WTC11 (cell line): ENCODE results near the gene MARS2. TPM values are rescaled to one million over a fixed set of nuclear protein-coding genes. Genes with fewer than 3 reads are reported as not detected.

Source experiments
- ATAC-seq: fragments of 200-7000 bp; cut with Tn5 transposase; 2 replicates; pipeline ENCODE4 v1.10.0; 2021; ENCODE audit warnings: mild to moderate bottlenecking, moderate library complexity
- CTCF ChIA-PET: fragments of 300-600 bp; sonication (Branson Sonifier 250); formaldehyde crosslinking; loops from one replicate; lab custom pipeline; 2021; ENCODE audit warnings: antibody characterized with exemption; lab: Charles Lee
- POLR2A ChIA-PET: fragments of 350-600 bp; sonication (Branson Sonifier 250); formaldehyde crosslinking; loops from one replicate; lab custom pipeline; 2021; ENCODE audit warnings: antibody characterized with exemption; lab: Charles Lee
- DNase-seq: peaks from one replicate; pipeline ENCODE4 v3.0.0; 2021; ENCODE audit warnings: low spot score
- H3K27ac Mint-ChIP-seq: 2 replicates; pipeline ENCODE4 v1.8.0; 2021; ENCODE audit warnings: mixed read lengths
- H3K27me3 Mint-ChIP-seq: 2 replicates; pipeline ENCODE4 v1.8.0; 2021; ENCODE audit warnings: low read depth, mild to moderate bottlenecking, moderate library complexity, mixed read lengths
- H3K36me3 Mint-ChIP-seq: 2 replicates; pipeline ENCODE4 v1.8.0; 2021; ENCODE audit warnings: mixed read lengths
- H3K4me1 Mint-ChIP-seq: 2 replicates; pipeline ENCODE4 v1.8.0; 2022; ENCODE audit warnings: mixed read lengths
- H3K4me3 Mint-ChIP-seq: 2 replicates; pipeline ENCODE4 v1.8.0; 2021; ENCODE audit warnings: mild to moderate bottlenecking, moderate library complexity, mixed read lengths
- H3K9me3 Mint-ChIP-seq: 2 replicates; pipeline ENCODE4 v1.8.0; 2021; ENCODE audit warnings: mixed read lengths
- ARID4B ChIP-seq: sonication (generic); formaldehyde crosslinking; IDR thresholded peaks from 2 replicates; pipeline ENCODE4 v1.8.0; 2023; ENCODE audit warnings: missing genetic modification reagents, mild to moderate bottlenecking, borderline replicate concordance
- CBFB ChIP-seq: sonication (generic); formaldehyde crosslinking; IDR thresholded peaks from 2 replicates; pipeline ENCODE4 v1.8.1; 2022; ENCODE audit warnings: mild to moderate bottlenecking, low read depth, missing genetic modification reagents
- CREB1 ChIP-seq: sonication (generic); formaldehyde crosslinking; IDR thresholded peaks from 2 replicates; pipeline ENCODE4 v1.8.0; 2023; ENCODE audit warnings: mild to moderate bottlenecking, missing genetic modification reagents
- GABPB1 ChIP-seq: sonication (generic); formaldehyde crosslinking; IDR thresholded peaks from 2 replicates; pipeline ENCODE4 v1.8.1; 2023; ENCODE audit warnings: mild to moderate bottlenecking, missing genetic modification reagents
- GRHL2 ChIP-seq: fragments of 250-450 bp; sonication (Bioruptor Pico); IDR thresholded peaks from 2 replicates; pipeline ENCODE4 v1.8.0; 2022; ENCODE audit warnings: mild to moderate bottlenecking, moderate library complexity; ENCODE audit not compliant: insufficient replicate concordance, severe bottlenecking
- MLX ChIP-seq: sonication (generic); formaldehyde crosslinking; IDR thresholded peaks from 2 replicates; pipeline ENCODE4 v1.8.1; 2023; ENCODE audit warnings: mild to moderate bottlenecking, missing genetic modification reagents, moderate library complexity
- RORB ChIP-seq: fragments of 250-450 bp; sonication (Bioruptor Pico); IDR thresholded peaks from 2 replicates; pipeline ENCODE4 v1.9.0; 2021; ENCODE audit warnings: mild to moderate bottlenecking
- SMAD4 ChIP-seq: sonication (generic); formaldehyde crosslinking; IDR thresholded peaks from 2 replicates; pipeline ENCODE4 v1.8.0; 2022; ENCODE audit warnings: mild to moderate bottlenecking, missing genetic modification reagents
- total RNA-seq: library from RNA; stranded (reverse); gene quantifications from 3 replicates; pipeline ENCODE4 v1.2.3, GENCODE V29; 2021
- TF ChIP-seq, protein P1 (sequence below): sonication (generic); formaldehyde crosslinking; conservative IDR thresholded peaks from 2 replicates; pipeline ENCODE4 v1.8.1; 2022; ENCODE audit warnings: mild to moderate bottlenecking, missing genetic modification reagents
- TF ChIP-seq, protein P2 (sequence below): sonication (generic); formaldehyde crosslinking; IDR thresholded peaks from 2 replicates; pipeline ENCODE4 v1.8.1; 2023; ENCODE audit warnings: mild to moderate bottlenecking, moderate library complexity, missing genetic modification reagents
- TF ChIP-seq, protein P3 (sequence below): fragments of 250-450 bp; sonication (Bioruptor Pico); IDR thresholded peaks from 2 replicates; pipeline ENCODE4 v1.9.0; 2021; ENCODE audit warnings: mild to moderate bottlenecking, borderline replicate concordance

The MARS2 gene
- total RNA-seq, 1 experiment from 2014 or later: 32.2 TPM

- H3K4me1 Mint-ChIP-seq: peaks cover 52% of the 10 kb centered on the region
- H3K4me3 Mint-ChIP-seq: peak overlapping the region; percentile 18; the same call in 1 of the 2 replicates
- ChIA-PET POLR2A (no interaction called here), CTCF (no interaction called here)
- TF ChIP-seq, protein P1, sequence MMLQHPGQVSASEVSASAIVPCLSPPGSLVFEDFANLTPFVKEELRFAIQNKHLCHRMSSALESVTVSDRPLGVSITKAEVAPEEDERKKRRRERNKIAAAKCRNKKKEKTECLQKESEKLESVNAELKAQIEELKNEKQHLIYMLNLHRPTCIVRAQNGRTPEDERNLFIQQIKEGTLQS: no peak
- no peak for TF ChIP-seq GABPB1 (CRISPR knock-in tag)
- TF ChIP-seq GRHL2 (CRISPR knock-in tag): no peak
- no peak for TF ChIP-seq ARID4B (CRISPR knock-in tag)
- no peak for TF ChIP-seq MLX (CRISPR knock-in tag)
- no peak overlapping the region for H3K27ac Mint-ChIP-seq
- H3K36me3 Mint-ChIP-seq: no peaks in the 10 kb centered on the region
- ATAC-seq (no peak), DNase-seq (no peak)
- H3K9me3 Mint-ChIP-seq: no peaks in the 10 kb centered on the region
- H3K27me3 Mint-ChIP-seq: no peaks in the 10 kb centered on the region
These were observed 31.6 kb upstream of the MARS2 start for GRCh38 chr2:197673606-197674005.

DNA sequence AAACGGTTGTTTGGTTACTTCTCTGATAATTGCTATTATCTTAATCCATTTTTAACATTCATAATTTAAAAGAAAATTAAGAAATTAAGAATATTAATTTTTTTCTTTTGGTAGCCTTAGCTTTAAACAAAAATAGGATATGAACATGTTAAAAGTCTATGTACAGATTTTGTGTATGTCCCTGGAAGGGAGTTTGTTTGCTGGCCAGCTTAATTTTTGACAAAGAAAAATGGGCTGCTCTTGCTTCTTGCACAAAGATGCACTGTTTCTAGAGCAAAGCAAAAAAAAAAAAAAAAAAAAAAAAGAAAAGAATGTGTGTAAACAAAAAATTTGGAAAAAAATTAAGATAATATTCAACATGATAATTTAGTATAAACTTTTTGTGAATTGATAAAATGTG is 31.1 kb upstream of the MARS2 start:
- Mint-ChIP-seq H3K27ac (no peak overlapping the region), H3K27me3 (no peaks in the 10 kb centered on the region), H3K4me1 (peaks cover 50% of the 10 kb centered on the region), H3K9me3 (no peaks in the 10 kb centered on the region), H3K36me3 (no peaks in the 10 kb centered on the region), H3K4me3 (no peak overlapping the region)
- ATAC-seq (no peak), DNase-seq (no peak)
- no peak for TF ChIP-seq SMAD4 (CRISPR knock-in tag)
- TF ChIP-seq CBFB (CRISPR knock-in tag): no peak
- TF ChIP-seq, protein P2, sequence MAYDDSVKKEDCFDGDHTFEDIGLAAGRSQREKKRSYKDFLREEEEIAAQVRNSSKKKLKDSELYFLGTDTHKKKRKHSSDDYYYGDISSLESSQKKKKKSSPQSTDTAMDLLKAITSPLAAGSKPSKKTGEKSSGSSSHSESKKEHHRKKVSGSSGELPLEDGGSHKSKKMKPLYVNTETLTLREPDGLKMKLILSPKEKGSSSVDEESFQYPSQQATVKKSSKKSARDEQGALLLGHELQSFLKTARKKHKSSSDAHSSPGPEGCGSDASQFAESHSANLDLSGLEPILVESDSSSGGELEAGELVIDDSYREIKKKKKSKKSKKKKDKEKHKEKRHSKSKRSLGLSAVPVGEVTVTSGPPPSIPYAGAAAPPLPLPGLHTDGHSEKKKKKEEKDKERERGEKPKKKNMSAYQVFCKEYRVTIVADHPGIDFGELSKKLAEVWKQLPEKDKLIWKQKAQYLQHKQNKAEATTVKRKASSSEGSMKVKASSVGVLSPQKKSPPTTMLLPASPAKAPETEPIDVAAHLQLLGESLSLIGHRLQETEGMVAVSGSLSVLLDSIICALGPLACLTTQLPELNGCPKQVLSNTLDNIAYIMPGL (CRISPR knock-in tag): no peak
- TF ChIP-seq CREB1 (CRISPR knock-in tag): no peak
- TF ChIP-seq RORB (CRISPR knock-in tag): no peak
- TF ChIP-seq, protein P3, sequence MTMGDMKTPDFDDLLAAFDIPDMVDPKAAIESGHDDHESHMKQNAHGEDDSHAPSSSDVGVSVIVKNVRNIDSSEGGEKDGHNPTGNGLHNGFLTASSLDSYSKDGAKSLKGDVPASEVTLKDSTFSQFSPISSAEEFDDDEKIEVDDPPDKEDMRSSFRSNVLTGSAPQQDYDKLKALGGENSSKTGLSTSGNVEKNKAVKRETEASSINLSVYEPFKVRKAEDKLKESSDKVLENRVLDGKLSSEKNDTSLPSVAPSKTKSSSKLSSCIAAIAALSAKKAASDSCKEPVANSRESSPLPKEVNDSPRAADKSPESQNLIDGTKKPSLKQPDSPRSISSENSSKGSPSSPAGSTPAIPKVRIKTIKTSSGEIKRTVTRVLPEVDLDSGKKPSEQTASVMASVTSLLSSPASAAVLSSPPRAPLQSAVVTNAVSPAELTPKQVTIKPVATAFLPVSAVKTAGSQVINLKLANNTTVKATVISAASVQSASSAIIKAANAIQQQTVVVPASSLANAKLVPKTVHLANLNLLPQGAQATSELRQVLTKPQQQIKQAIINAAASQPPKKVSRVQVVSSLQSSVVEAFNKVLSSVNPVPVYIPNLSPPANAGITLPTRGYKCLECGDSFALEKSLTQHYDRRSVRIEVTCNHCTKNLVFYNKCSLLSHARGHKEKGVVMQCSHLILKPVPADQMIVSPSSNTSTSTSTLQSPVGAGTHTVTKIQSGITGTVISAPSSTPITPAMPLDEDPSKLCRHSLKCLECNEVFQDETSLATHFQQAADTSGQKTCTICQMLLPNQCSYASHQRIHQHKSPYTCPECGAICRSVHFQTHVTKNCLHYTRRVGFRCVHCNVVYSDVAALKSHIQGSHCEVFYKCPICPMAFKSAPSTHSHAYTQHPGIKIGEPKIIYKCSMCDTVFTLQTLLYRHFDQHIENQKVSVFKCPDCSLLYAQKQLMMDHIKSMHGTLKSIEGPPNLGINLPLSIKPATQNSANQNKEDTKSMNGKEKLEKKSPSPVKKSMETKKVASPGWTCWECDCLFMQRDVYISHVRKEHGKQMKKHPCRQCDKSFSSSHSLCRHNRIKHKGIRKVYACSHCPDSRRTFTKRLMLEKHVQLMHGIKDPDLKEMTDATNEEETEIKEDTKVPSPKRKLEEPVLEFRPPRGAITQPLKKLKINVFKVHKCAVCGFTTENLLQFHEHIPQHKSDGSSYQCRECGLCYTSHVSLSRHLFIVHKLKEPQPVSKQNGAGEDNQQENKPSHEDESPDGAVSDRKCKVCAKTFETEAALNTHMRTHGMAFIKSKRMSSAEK (CRISPR knock-in tag): no peak
- ChIA-PET CTCF (no interaction called here), POLR2A (no interaction called here)
